K562 (cell line): ENCODE results near the gene ANXA4. TPM values are rescaled to one million over a fixed set of nuclear protein-coding genes. Genes with fewer than 3 reads are reported as not detected.
A peak's percentile ranks its signal among the peaks of the same experiment; 100 is the strongest.

Experiments used
- AFF4 ChIP-seq: sonication (generic); formaldehyde crosslinking; IDR thresholded peaks from 2 replicates; pipeline ENCODE4 v1.8.0; 2023; ENCODE audit warnings: mild to moderate bottlenecking, missing genetic modification reagents
- CBFA2T3 ChIP-seq: fragments of 450-650 bp; IDR thresholded peaks from 2 replicates; pipeline ENCODE4 v1.6.1; 2017
- FIP1L1 ChIP-seq: fragments of 200-400 bp; formaldehyde crosslinking; IDR thresholded peaks from 2 replicates; pipeline ENCODE4 v1.6.1; 2018; ENCODE audit warnings: mild to moderate bottlenecking, low read depth, low read length; ENCODE audit not compliant: poor library complexity, severe bottlenecking
- FOXA3 ChIP-seq, 2 experiments: fragments of 450-650 bp in 1 of 2; sonication (generic) in 1 of 2; formaldehyde crosslinking; IDR thresholded peaks in 1 of 2; conservative IDR thresholded peaks in 1 of 2; 2 replicates each; pipeline versions ENCODE4 v1.4.0 to v1.8.0; 2020 to 2022; ENCODE audit warnings: mild to moderate bottlenecking in 2 of 2, missing genetic modification reagents in 1 of 2
- KLF13 ChIP-seq: fragments of 450-650 bp; IDR thresholded peaks from 2 replicates; pipeline ENCODE4 v1.6.1; 2016; ENCODE audit warnings: missing genetic modification characterization, low read depth, mild to moderate bottlenecking, missing compliant biosample characterization, moderate library complexity, borderline replicate concordance
- MAFG ChIP-seq: fragments of 450-650 bp; conservative IDR thresholded peaks from 2 replicates; pipeline ENCODE4 v1.6.1; 2016; ENCODE audit warnings: missing genetic modification characterization, missing compliant biosample characterization
- NRF1 ChIP-seq, 2 experiments: fragments of 450-650 bp; IDR thresholded peaks in 1 of 2; conservative IDR thresholded peaks in 1 of 2; 2 replicates each; pipeline ENCODE4 v1.6.1; 2014; ENCODE audit warnings: mild to moderate bottlenecking in 2 of 2
- THAP12 ChIP-seq: fragments of 250-450 bp; sonication (Bioruptor Pico); IDR thresholded peaks from 2 replicates; pipeline ENCODE4 v1.9.0; 2021; ENCODE audit warnings: mild to moderate bottlenecking, inconsistent platforms
- THRA ChIP-seq: fragments of 450-650 bp; IDR thresholded peaks from 2 replicates; pipeline ENCODE4 v1.6.1; 2017; ENCODE audit warnings: mild to moderate bottlenecking, moderate library complexity
- TSHZ1 ChIP-seq: fragments of 250-450 bp; sonication (Bioruptor Pico); IDR thresholded peaks from 2 replicates; pipeline ENCODE4 v1.4.0; 2020; ENCODE audit warnings: mild to moderate bottlenecking, moderate library complexity
- ZNF175 ChIP-seq: fragments of 200-800 bp; sonication (Bioruptor generic); IDR thresholded peaks from 2 replicates; pipeline ENCODE4 v1.6.1; 2016; ENCODE audit warnings: low read depth, mild to moderate bottlenecking, missing genetic modification characterization, missing compliant biosample characterization
- ZNF740 ChIP-seq, 3 experiments: fragments of 200-800 bp in 1 of 3; sonication (Bioruptor generic) in 1 of 3; sonication (generic) in 1 of 3; formaldehyde crosslinking in 1 of 3; IDR thresholded peaks; 2 replicates each; pipeline versions ENCODE4 v1.6.1 to v1.8.0; 2016 to 2022; ENCODE audit warnings: mild to moderate bottlenecking in 2 of 3, missing compliant biosample characterization in 2 of 3, missing genetic modification characterization in 2 of 3, missing genetic modification reagents in 1 of 3
- ZNF780A ChIP-seq: fragments of 250-450 bp; sonication (Bioruptor Pico); IDR thresholded peaks from 2 replicates; pipeline ENCODE4 v1.5.0; 2021; ENCODE audit warnings: mild to moderate bottlenecking
- polyA plus RNA-seq, 8 experiments: library from polyadenylated mRNA; depleted of rRNA in 4 of 8; stranded (reverse) in 5 of 8; unstranded in 3 of 8; fragments of >200 nt; fragmentation: Nextera tagmentation in 2 of 8; fragmentation: Illumina TruSeq in 1 of 8; extraction: Ambion mirVana in 2 of 8; extraction: Trizol in 1 of 8; gene quantifications; 2 replicates each; pipeline versions ENCODE4 v1.2.1 to v1.2.3, GENCODE V29; 2011 to 2014; ENCODE audit warnings: inconsistent platforms in 1 of 8, missing spikeins in 1 of 8
- total RNA-seq, 7 experiments: library from RNA; depleted of rRNA in 6 of 7; stranded (reverse); fragments of >200 nt in 6 of 7; fragmentation: Illumina TruSeq in 2 of 7; extraction: Trizol in 2 of 7; gene quantifications; 2 replicates each; pipeline versions ENCODE4 v1.2.1 to v1.2.3, GENCODE V29; 2011 to 2021; ENCODE audit warnings: low replicate concordance in 1 of 7

Gene ANXA4
- total and polyA plus RNA-seq, 9 of the 15 experiments (the other 6 are each of a cell fraction or from before 2014, with no cell fraction given): 3.4 to 13.6 (median 11.6) TPM

- TF ChIP-seq MAFG (tag) (no peak), KLF13 (tag) (no peak), ZNF780A (no peak), TSHZ1 (CRISPR knock-in tag) (no peak), ZNF175 (CRISPR knock-in tag) (no peak), FOXA3 (CRISPR knock-in tag; conservative IDR thresholded peaks at IDR 0.05 in 1 of 2, IDR thresholded peaks at IDR 0.05 in 1 of 2) (no peak), AFF4 (no peak), CBFA2T3 (peak; percentile 85), ZNF740 (CRISPR knock-in tag; IDR thresholded peaks at IDR 0.05) (no peak), ZNF740 (tag; IDR thresholded peaks at IDR 0.05) (no peak), NRF1 (conservative IDR thresholded peaks at IDR 0.05 in 1 of 2, IDR thresholded peaks at IDR 0.05 in 1 of 2) (no peak), THAP12 (no peak), THRA (no peak), FIP1L1 (no peak)
Measured at GRCh38 chr2:69779258-69780001, 37.5 kb downstream of the ANXA4 start (continued).
